ENCODE data around the gene TNFSF13B.
A peak's percentile ranks its signal among the peaks of the same experiment; 100 is the strongest.
"Not testable (repeated sequence)": the region's sequence is repeated elsewhere in the genome, so short reads cannot be mapped to it uniquely, and the experiment has no call there.

TNFSF13B gene

GRCh38 chr13:108283110-108283509, 13.6 kb downstream of the TNFSF13B start:
- DNase-seq (ENCODE audit: low read depth) = no peak

- DNase-seq (ENCODE audit: low read depth) = no peak
These were observed 19.2 kb downstream of the TNFSF13B start for GRCh38 chr13:108288741-108289140.

- no peak for DNase-seq (ENCODE audit: low read depth)
These were observed 20.3 kb downstream of the TNFSF13B start for GRCh38 chr13:108289819-108290218.

- DNase-seq (ENCODE audit: low read depth) = no peak
These were observed 27.6 kb downstream of the TNFSF13B start for GRCh38 chr13:108297114-108297513.

GRCh38 chr13:108302279-108302678, 32.8 kb downstream of the TNFSF13B start:
- DNase-seq (ENCODE audit: low read depth) = no peak

- no peak for DNase-seq (ENCODE audit: low read depth)
These were observed 34.9 kb downstream of the TNFSF13B start for GRCh38 chr13:108304170-108305016.

- DNase-seq (ENCODE audit: low read depth) = no peak
These were observed 36.1 kb downstream of the TNFSF13B start for GRCh38 chr13:108305655-108306054.

- no peak for DNase-seq (ENCODE audit: low read depth)
These were observed 37.3 kb downstream of the TNFSF13B start for GRCh38 chr13:108306860-108307259.

- DNase-seq (ENCODE audit: low read depth) = not testable (repeated sequence)
These were observed 42.1 kb downstream of the TNFSF13B start for GRCh38 chr13:108311596-108311995.

GRCh38 chr13:108313382-108313781, 43.9 kb downstream of the TNFSF13B start:
- DNase-seq (ENCODE audit: low read depth) = no peak

GRCh38 chr13:108315273-108315672, 45.8 kb downstream of the TNFSF13B start:
- DNase-seq (ENCODE audit: low read depth) = no peak

GRCh38 chr13:108315991-108316390, 46.5 kb downstream of the TNFSF13B start:
- DNase-seq (ENCODE audit: low read depth) = no peak

GRCh38 chr13:108316413-108316812, 46.9 kb downstream of the TNFSF13B start:
- DNase-seq (ENCODE audit: low read depth) = no peak

GRCh38 chr13:108322206-108322824, 52.8 kb downstream of the TNFSF13B start:
- no peak for DNase-seq (ENCODE audit: low read depth)

GRCh38 chr13:108323031-108323430, 53.5 kb downstream of the TNFSF13B start:
- no peak for DNase-seq (ENCODE audit: low read depth)

GRCh38 chr13:108325863-108326262, 56.3 kb downstream of the TNFSF13B start:
- DNase-seq (ENCODE audit: low read depth) = no peak

- DNase-seq (ENCODE audit: low read depth) = no peak
These were observed 56.8 kb downstream of the TNFSF13B start for GRCh38 chr13:108326309-108326708.

GRCh38 chr13:108328848-108329247, 59.3 kb downstream of the TNFSF13B start:
- DNase-seq (ENCODE audit: low read depth) = no peak

- no peak for DNase-seq (ENCODE audit: low read depth)
These were observed 63.3 kb downstream of the TNFSF13B start for GRCh38 chr13:108332791-108333190.

- no peak for DNase-seq (ENCODE audit: low read depth)
These were observed 73.1 kb downstream of the TNFSF13B start for GRCh38 chr13:108342369-108343289.

GRCh38 chr13:108345016-108345415, 75.5 kb downstream of the TNFSF13B start:
- no peak for DNase-seq (ENCODE audit: low read depth)

- peak; percentile 17 for DNase-seq (ENCODE audit: low read depth)
These were observed 76.9 kb downstream of the TNFSF13B start for GRCh38 chr13:108346376-108346775.
